H1 (cell line): ENCODE measurements around the gene PRKN. TPM values are rescaled to one million over a fixed set of nuclear protein-coding genes. Genes with fewer than 3 reads are reported as not detected.

Experiments
- CTCF ChIA-PET: fragments of 300-600 bp; sonication (Branson Sonifier 250); formaldehyde crosslinking; loops from one replicate; lab custom pipeline; 2021; ENCODE audit not compliant: partially characterized antibody; lab: Charles Lee
- POLR2A ChIA-PET: fragments of 300-600 bp; sonication (Branson Sonifier 250); formaldehyde crosslinking; loops from one replicate; lab custom pipeline; 2021; ENCODE audit warnings: inconsistent platforms; ENCODE audit not compliant: partially characterized antibody; lab: Charles Lee
- DNase-seq, 2 experiments: peaks; one replicate each; pipeline versions ENCODE4 v3.0.0 to v3.0.0-alpha.2; 2010 to 2022; ENCODE audit warnings: low spot score in 2 of 2, low read depth in 1 of 2, mixed read lengths in 1 of 2
- FAIRE-seq: peaks from 2 replicates; lab custom pipeline; 2011; peaks lifted over from hg19 to GRCh38; lab: Jason Lieb, UNC
- H2AFZ ChIP-seq: 2 replicates; pipeline ENCODE4 v1.8.1; 2012; ENCODE audit warnings: low read length, inconsistent platforms
- H2AK5ac ChIP-seq: 2 replicates; pipeline ENCODE4 v1.6.1; 2013; ENCODE audit warnings: low read depth, low read length
- H2BK120ac ChIP-seq: replicated peaks from 2 replicates; pipeline ENCODE3; 2013; ENCODE audit warnings: low read depth, low read length, inconsistent platforms
- H2BK12ac ChIP-seq: 2 replicates; pipeline ENCODE4 v1.6.1; 2013; ENCODE audit warnings: low read depth, low read length
- H2BK15ac ChIP-seq: 2 replicates; pipeline ENCODE4 v1.6.1; 2013; ENCODE audit warnings: low read length
- H2BK20ac ChIP-seq: 2 replicates; pipeline ENCODE4 v1.6.1; 2013; ENCODE audit warnings: low read length
- H2BK5ac ChIP-seq: 2 replicates; pipeline ENCODE4 v1.6.1; 2013; ENCODE audit warnings: low read depth, low read length
- H3K14ac ChIP-seq: 2 replicates; pipeline ENCODE4 v1.6.1; 2013; ENCODE audit warnings: inconsistent platforms; ENCODE audit not compliant: insufficient read length
- H3K18ac ChIP-seq: 2 replicates; pipeline ENCODE4 v1.6.1; 2013; ENCODE audit warnings: low read length; ENCODE audit errors: extremely low read depth
- H3K23ac ChIP-seq: 2 replicates; pipeline ENCODE4 v1.6.1; 2013; ENCODE audit warnings: inconsistent platforms; ENCODE audit not compliant: insufficient read length
- H3K23me2 ChIP-seq: 2 replicates; pipeline ENCODE4 v1.6.1; 2013; ENCODE audit warnings: low read depth, low read length
- H3K27ac ChIP-seq: 2 replicates; pipeline ENCODE4 v1.6.1; 2011; ENCODE audit warnings: low read depth, low read length, inconsistent platforms
- H3K27me3 ChIP-seq, 4 experiments: replicated peaks in 1 of 4; 1 replicate in 1 of 4; 2 replicates in 3 of 4; pipeline versions ENCODE4 v1.6.1 to v1.8.1; 2011 to 2013; ENCODE audit warnings: low read length in 3 of 4, mild to moderate bottlenecking in 3 of 4, inconsistent platforms in 2 of 4, mixed read lengths in 2 of 4, moderate library complexity in 1 of 4; ENCODE audit not compliant: control insufficient read depth in 3 of 4, insufficient read depth in 3 of 4; ENCODE audit errors: extremely low read depth in 1 of 4
- H3K36me3 ChIP-seq, 4 experiments: 2 replicates each; pipeline versions ENCODE4 v1.6.1 to v1.8.1; 2011 to 2013; ENCODE audit warnings: mild to moderate bottlenecking in 4 of 4, low read length in 3 of 4, moderate library complexity in 2 of 4, control low read depth in 1 of 4, inconsistent platforms in 1 of 4; ENCODE audit not compliant: insufficient read depth in 4 of 4, control insufficient read depth in 2 of 4
- H3K4ac ChIP-seq: replicated peaks from 2 replicates; pipeline ENCODE3; 2013; ENCODE audit warnings: low read length, low read depth, mixed read lengths, inconsistent platforms; ENCODE audit not compliant: insufficient read length
- H3K4me1 ChIP-seq, 4 experiments: replicated peaks in 1 of 4; 1 replicate in 1 of 4; 2 replicates in 3 of 4; pipeline versions ENCODE4 v1.6.1 to v1.8.1; 2011 to 2013; ENCODE audit warnings: low read length in 3 of 4, inconsistent platforms in 2 of 4, mixed read lengths in 1 of 4; ENCODE audit not compliant: insufficient read depth in 4 of 4, control insufficient read depth in 3 of 4
- H3K4me2 ChIP-seq, 2 experiments: 2 replicates each; pipeline versions ENCODE4 v1.6.1 to v1.8.1; 2011 to 2013; ENCODE audit warnings: low read depth in 2 of 2, low read length in 2 of 2, control low read depth in 1 of 2, inconsistent platforms in 1 of 2, mild to moderate bottlenecking in 1 of 2; ENCODE audit not compliant: insufficient read depth in 1 of 2
- H3K4me3 ChIP-seq, 4 experiments: fragments of 200-600, 300-600 bp in 1 of 4; sonication (generic), shearing (Covaris generic), sonication (Bioruptor Twin) in 1 of 4; 2 replicates each; pipeline versions ENCODE4 v1.5.1 to v1.8.1; 2011 to 2016; ENCODE audit warnings: low read length in 4 of 4, low read depth in 3 of 4, control low read depth in 2 of 4, inconsistent platforms in 2 of 4, mild to moderate bottlenecking in 2 of 4, mixed read lengths in 1 of 4, moderate library complexity in 1 of 4; ENCODE audit not compliant: insufficient read depth in 2 of 4; ENCODE audit errors: extremely low read depth in 1 of 4
- H3K56ac ChIP-seq: replicated peaks from 2 replicates; pipeline ENCODE3; 2013; ENCODE audit warnings: low read depth, mild to moderate bottlenecking, mixed read lengths, low read length, inconsistent platforms; ENCODE audit not compliant: insufficient read length
- H3K79me1 ChIP-seq: 2 replicates; pipeline ENCODE4 v1.6.1; 2013; ENCODE audit warnings: low read depth, low read length, control low read depth
- H3K79me2 ChIP-seq, 2 experiments: 2 replicates each; pipeline versions ENCODE4 v1.6.1 to v1.8.1; 2012 to 2013; ENCODE audit warnings: low read length in 2 of 2, mild to moderate bottlenecking in 2 of 2, inconsistent platforms in 1 of 2; ENCODE audit not compliant: insufficient read depth in 2 of 2, control insufficient read depth in 1 of 2
- H3K9ac ChIP-seq, 4 experiments: replicated peaks in 1 of 4; 1 replicate in 1 of 4; 2 replicates in 3 of 4; pipeline versions ENCODE4 v1.6.1 to v1.8.1; 2011 to 2013; ENCODE audit warnings: low read depth in 3 of 4, low read length in 3 of 4, control low read depth in 2 of 4, mild to moderate bottlenecking in 2 of 4, moderate library complexity in 2 of 4, inconsistent platforms in 1 of 4; ENCODE audit errors: extremely low read depth in 1 of 4
- H3K9me3 ChIP-seq, 2 experiments: 2 replicates each; pipeline versions ENCODE4 v1.6.1 to v1.8.1; 2012 to 2013; ENCODE audit warnings: mild to moderate bottlenecking in 2 of 2, moderate library complexity in 2 of 2, control low read depth in 1 of 2, inconsistent platforms in 1 of 2, low read depth in 1 of 2, low read length in 1 of 2, mixed read lengths in 1 of 2; ENCODE audit not compliant: insufficient read depth in 2 of 2
- H4K20me1 ChIP-seq, 2 experiments: replicated peaks in 1 of 2; 2 replicates each; pipeline versions ENCODE3 to v1.8.1; 2011 to 2013; ENCODE audit warnings: inconsistent platforms in 2 of 2, low read length in 2 of 2, mild to moderate bottlenecking in 1 of 2; ENCODE audit not compliant: insufficient read depth in 2 of 2, control insufficient read depth in 1 of 2
- H4K5ac ChIP-seq: 2 replicates; pipeline ENCODE4 v1.6.1; 2013; ENCODE audit warnings: low read length, low read depth, mixed read lengths, inconsistent platforms; ENCODE audit not compliant: insufficient read length
- H4K8ac ChIP-seq: 2 replicates; pipeline ENCODE4 v1.8.0; 2013; ENCODE audit warnings: mild to moderate bottlenecking, moderate library complexity, low read length, inconsistent platforms; ENCODE audit not compliant: insufficient read depth; ENCODE audit errors: extremely low read depth
- H4K91ac ChIP-seq: replicated peaks from 2 replicates; pipeline ENCODE3; 2013; ENCODE audit warnings: low read length, mixed read lengths, inconsistent platforms; ENCODE audit not compliant: insufficient read length
- ATF2 ChIP-seq: IDR thresholded peaks from 2 replicates; pipeline ENCODE4 v1.6.1; 2012; ENCODE audit warnings: low read length, inconsistent platforms
- BCL11A ChIP-seq, 2 experiments: IDR thresholded peaks; one replicate each; pipeline ENCODE4 v1.6.1; 2011; ENCODE audit warnings: low read depth in 2 of 2, low read length in 2 of 2, mild to moderate bottlenecking in 2 of 2
- BRCA1 ChIP-seq: IDR thresholded peaks from 2 replicates; pipeline ENCODE4 v1.6.1; 2012; ENCODE audit warnings: low read depth, low read length, improper control_type of control experiment
- CEBPB ChIP-seq: IDR thresholded peaks from 2 replicates; pipeline ENCODE4 v1.6.1; 2012; ENCODE audit warnings: low read depth, low read length
- EGR1 ChIP-seq: IDR thresholded peaks from 2 replicates; pipeline ENCODE4 v1.6.1; 2011; ENCODE audit warnings: low read depth, low read length, borderline replicate concordance
- EZH2 ChIP-seq: fragments of 200-600 bp; sonication (generic); IDR thresholded peaks from 2 replicates; pipeline ENCODE4 v1.7.1; 2012; ENCODE audit warnings: low read depth, mild to moderate bottlenecking, moderate library complexity, low read length, inconsistent platforms; ENCODE audit not compliant: severe bottlenecking
- GTF2F1 ChIP-seq: IDR thresholded peaks from 2 replicates; pipeline ENCODE4 v1.6.1; 2012; ENCODE audit warnings: low read depth, low read length, improper control_type of control experiment, borderline replicate concordance
- KDM4A ChIP-seq: IDR thresholded peaks from one replicate; pipeline ENCODE4 v1.7.1; 2012; ENCODE audit warnings: low read depth, mild to moderate bottlenecking, moderate library complexity, low read length, inconsistent platforms; ENCODE audit not compliant: severe bottlenecking
- NANOG ChIP-seq: IDR thresholded peaks from 2 replicates; pipeline ENCODE4 v1.6.1; 2011; ENCODE audit warnings: low read length, low read depth, mild to moderate bottlenecking, inconsistent platforms; ENCODE audit not compliant: insufficient read depth, poor library complexity, severe bottlenecking
- NRF1 ChIP-seq: IDR thresholded peaks from 2 replicates; pipeline ENCODE4 v1.6.1; 2011; ENCODE audit warnings: mild to moderate bottlenecking, low read depth, low read length, improper control_type of control experiment
- RAD21 ChIP-seq, 2 experiments: IDR thresholded peaks in 1 of 2; conservative IDR thresholded peaks in 1 of 2; 2 replicates each; pipeline ENCODE4 v1.6.1; 2011; ENCODE audit warnings: low read depth in 2 of 2, low read length in 2 of 2, improper control_type of control experiment in 1 of 2, inconsistent platforms in 1 of 2, mild to moderate bottlenecking in 1 of 2, moderate library complexity in 1 of 2
- RFX5 ChIP-seq: IDR thresholded peaks from 2 replicates; pipeline ENCODE4 v1.6.1; 2011; ENCODE audit warnings: low read depth, low read length, improper control_type of control experiment, borderline replicate concordance
- WGBS, 2 experiments: shearing (Covaris generic) in 1 of 2; methylation state at CpG; one replicate each; pipeline versions ENCODE4 v1.1.6 to v1.1.7; 2013 to 2015; ENCODE audit warnings: low lambda C conversion rate in 2 of 2, mixed read lengths in 2 of 2, inconsistent platforms in 1 of 2, low coverage in 1 of 2, missing lambda C conversion rate in 1 of 2; ENCODE audit not compliant: insufficient replicate concordance in 2 of 2, insufficient coverage in 1 of 2, insufficient read length in 1 of 2; ENCODE audit errors: extremely low coverage in 1 of 2, missing lambda C conversion rate in 1 of 2; 5-methylcytosine and 5-hydroxymethylcytosine counted together
- polyA plus RNA-seq, 7 experiments: library from polyadenylated mRNA; depleted of rRNA in 3 of 7; stranded (reverse) in 5 of 7; unstranded in 2 of 7; fragments of >200 nt in 5 of 7; fragments of 200-250 nt in 2 of 7; gene quantifications; 1 replicate in 5 of 7; 2 replicates in 1 of 7; 4 replicates in 1 of 7; pipeline versions ENCODE4 v1.2.1 to v1.2.3, GENCODE V29; 2011 to 2013; ENCODE audit warnings: missing spikeins in 2 of 7, mixed read lengths in 2 of 7
- total RNA-seq: library from RNA; stranded (reverse); fragmentation: NEBNext Ultra II Directional; extraction: Animal tissue kit (Norgen Biotek cat#: 25700); gene quantifications from 2 replicates; pipeline ENCODE4 v1.2.1, GENCODE V29; 2021

The PRKN gene
- total and polyA plus RNA-seq, 2 of the 8 experiments (the other 6 are each of a cell fraction or from before 2014, with no cell fraction given): 0.13 to 0.29 TPM

GRCh38 chr6:162680871-162681270 is 46.7 kb downstream of the PRKN start:
- Histone ChIP-seq H3K36me3 (no peaks in the 10 kb centered on the region), H4K5ac (no peak overlapping the region), H3K4me3 (no peak overlapping the region), H2AFZ (no peak overlapping the region), H3K4me2 (no peak overlapping the region), H3K4me1 (no peaks in the 10 kb centered on the region), H3K4ac (no peak overlapping the region), H4K8ac (no peak overlapping the region), H3K56ac (no peak overlapping the region), H3K23me2 (no peaks in the 10 kb centered on the region; the same call in 1 of the 2 replicates), H3K79me2 (no peaks in the 10 kb centered on the region), H3K9me3 (0 out of 4 replicates have a peak, but pooled peaks cover 0 to 3% of the 10 kb centered on the region in 2 experiments), H3K9ac (no peak overlapping the region), H3K23ac (no peak overlapping the region), H2BK5ac (no peak overlapping the region), H2BK12ac (no peak overlapping the region), H2BK20ac (no peak overlapping the region), H3K14ac (no peak overlapping the region), H3K27me3 (no peaks in the 10 kb centered on the region), H2BK15ac (no peak overlapping the region), H4K20me1 (no peaks in the 10 kb centered on the region), H3K27ac (no peak overlapping the region), H2BK120ac (no peak overlapping the region), H4K91ac (no peak overlapping the region), H3K18ac (no peak overlapping the region), H2AK5ac (no peak overlapping the region), H3K79me1 (no peaks in the 10 kb centered on the region)
- ChIA-PET POLR2A (no interaction called here), CTCF (no interaction called here)
- DNase-seq (no peak), FAIRE-seq (no peak)
- 91% methylated on average over 4 of the region's 4 CpGs; no CpG with 5 or more reads in 1 of the 2 experiments for WGBS, 2 experiments
- TF ChIP-seq EGR1: no peak
- no peak for TF ChIP-seq NANOG
- TF ChIP-seq RFX5: no peak
- no peak for TF ChIP-seq GTF2F1
- no peak for TF ChIP-seq CEBPB
- TF ChIP-seq NRF1: no peak
- no peak for TF ChIP-seq BCL11A (IDR thresholded peaks at IDR 0.05; ENCODE audit: low read depth in 2 of 2, low read length in 2 of 2)
- TF ChIP-seq KDM4A: no peak
- TF ChIP-seq ATF2: no peak
- no peak for TF ChIP-seq RAD21 (IDR thresholded peaks at IDR 0.05 in 1 of 2, conservative IDR thresholded peaks at IDR 0.05 in 1 of 2; ENCODE audit: low read depth in 2 of 2, low read length in 2 of 2)
- no peak for TF ChIP-seq BRCA1
- no peak for TF ChIP-seq EZH2
